GM19395 (cell line): Measurements from ENCODE around the gene BLOC1S3.
A peak's percentile ranks its signal among the peaks of the same experiment; 100 is the strongest.

Source experiments
- ATAC-seq: cut with Tn5 transposase; IDR thresholded peaks from one replicate; pipeline ENCODE4 v1.9.1; 2021; ENCODE audit warnings: mild to moderate bottlenecking, moderate library complexity; ENCODE audit not compliant: unreplicated experiment

The BLOC1S3 gene

DNA sequence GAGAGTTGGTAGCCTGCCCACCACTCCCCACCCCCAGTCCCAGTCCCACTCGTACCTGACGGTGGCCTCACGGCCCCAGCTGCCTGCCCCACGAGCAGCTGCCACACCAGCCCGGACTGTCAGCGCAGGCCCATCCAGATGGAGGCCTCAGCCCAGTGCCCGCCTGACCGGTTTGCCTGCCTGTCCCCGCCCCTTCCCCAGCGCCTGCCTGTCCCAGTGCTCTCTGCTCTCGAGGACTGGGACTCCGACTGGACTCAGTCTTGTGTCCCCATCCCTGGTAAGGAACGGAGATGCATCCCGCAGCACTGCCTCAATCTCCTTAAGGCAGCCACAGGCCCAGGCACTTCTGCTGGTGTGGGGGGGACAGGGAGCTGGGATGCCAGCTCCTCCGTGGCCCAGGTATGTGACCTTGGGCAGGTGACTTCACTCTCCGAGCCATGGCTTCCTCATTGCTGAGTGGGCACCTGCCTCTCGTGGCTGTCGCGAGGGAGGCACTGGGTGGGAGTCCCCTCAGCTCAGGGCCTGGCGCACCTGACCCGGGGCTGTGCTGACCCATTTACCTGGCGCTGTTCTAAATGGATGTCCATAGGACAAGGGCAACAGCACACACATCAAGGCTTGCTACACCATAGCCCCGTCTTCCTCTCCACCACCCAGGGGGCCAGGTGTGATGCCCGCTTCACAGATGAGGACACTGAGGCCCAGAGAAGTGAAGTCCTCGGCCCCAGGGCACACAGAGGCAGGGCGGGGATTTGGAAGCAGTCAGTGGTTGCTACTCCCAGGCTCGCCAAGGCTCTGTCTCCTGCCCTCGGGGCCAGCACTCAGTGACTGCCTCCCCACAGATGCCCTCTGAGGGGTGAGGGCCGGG is 17.5 kb upstream of the BLOC1S3 start, which contains the start of gene NKPD1:
Gene NKPD1 (minus strand): TSS at position 113 of the 868 bp plus-strand sequence. CDS start 832 bp downstream, outside the sequence.
- ATAC-seq, result no peak

DNA sequence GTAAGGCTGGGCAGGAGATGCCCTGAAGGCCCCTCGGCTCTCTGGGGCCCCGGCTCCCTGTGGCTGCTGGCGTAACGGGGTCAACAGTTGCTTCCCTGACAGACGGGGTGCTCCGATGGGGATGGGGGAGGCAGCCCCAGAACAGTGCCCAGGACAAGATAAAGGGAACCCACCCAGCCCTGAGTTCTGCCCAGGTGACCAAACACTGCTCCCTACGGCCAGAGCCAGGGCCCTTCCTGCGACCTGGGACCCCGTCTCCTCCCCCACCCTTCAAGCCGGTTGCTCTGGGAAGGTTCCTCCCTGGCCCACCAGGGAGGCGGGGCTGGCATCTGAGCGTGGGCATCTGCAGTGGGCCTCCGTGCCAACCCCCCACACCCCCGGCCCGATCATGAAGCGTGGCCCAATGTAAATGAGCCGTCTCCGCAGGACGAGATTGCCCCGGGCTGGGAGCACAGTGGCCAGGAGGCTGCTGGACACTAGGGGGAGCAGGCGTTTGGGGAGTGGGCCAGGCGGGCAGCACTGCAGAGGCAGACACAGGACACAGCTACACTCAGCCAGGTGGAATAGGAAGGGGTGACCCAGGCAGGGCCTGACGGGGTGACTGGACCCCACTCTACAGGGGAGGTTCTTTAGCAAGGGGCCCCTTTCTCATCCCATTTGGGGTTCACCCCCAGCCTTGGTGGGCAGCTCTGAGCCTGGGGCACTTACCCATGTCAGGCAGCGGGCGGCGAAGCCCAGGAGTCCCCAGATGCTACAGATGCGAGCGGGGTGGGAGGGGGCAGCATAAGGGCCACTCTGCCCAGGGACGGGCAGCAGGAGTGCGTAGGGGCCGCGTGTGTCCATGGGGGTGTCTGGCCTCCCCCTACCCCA is 16.6 kb upstream of the BLOC1S3 start:
- ATAC-seq, result no peak

DNA sequence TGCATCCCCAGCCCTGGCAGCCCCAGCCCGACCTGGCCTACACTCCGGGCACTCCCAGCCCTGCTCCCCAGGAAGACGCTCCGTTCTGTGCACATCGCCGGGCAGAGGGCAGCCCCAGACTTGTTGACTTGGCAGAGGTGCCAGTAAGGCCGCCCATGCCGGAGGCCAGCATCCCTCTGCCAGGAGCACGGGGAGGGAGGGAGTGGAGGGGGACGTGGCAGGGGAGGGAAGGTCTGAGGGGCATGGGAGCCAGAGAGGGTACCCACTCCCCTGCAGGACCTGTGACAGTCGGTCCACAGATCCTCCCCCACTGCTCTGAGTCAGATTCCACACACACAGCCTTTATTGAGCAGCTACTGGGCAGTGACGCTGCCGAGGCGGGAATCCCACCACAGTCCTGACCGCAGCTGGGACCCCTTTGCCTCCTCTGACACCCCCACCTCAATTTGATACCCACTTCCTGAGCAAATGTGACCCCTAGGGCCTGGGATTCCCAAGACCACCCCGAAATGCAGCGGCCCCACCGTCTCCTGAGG is 15.9 kb upstream of the BLOC1S3 start:
- ATAC-seq, result no peak

DNA sequence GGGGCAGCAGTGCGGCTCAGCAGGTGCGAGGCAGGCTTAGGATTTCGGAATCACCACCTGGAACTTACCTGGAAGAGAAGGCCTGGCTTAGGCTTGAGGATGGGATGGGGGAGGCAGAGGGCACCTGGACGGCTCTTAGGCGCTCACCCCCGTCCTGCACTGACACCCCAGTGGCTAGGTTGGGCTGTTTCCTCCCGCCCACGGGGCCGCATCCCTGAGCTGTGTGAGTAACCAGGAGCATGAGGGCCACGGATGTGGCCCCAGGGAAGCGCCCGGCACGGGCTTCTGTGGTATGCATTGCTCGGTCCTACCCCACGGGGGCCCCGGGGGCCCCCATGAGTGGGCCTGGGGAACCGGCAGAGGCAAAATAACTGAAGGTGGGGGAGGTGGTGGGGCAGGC is 15.4 kb upstream of the BLOC1S3 start:
- no peak for ATAC-seq

DNA sequence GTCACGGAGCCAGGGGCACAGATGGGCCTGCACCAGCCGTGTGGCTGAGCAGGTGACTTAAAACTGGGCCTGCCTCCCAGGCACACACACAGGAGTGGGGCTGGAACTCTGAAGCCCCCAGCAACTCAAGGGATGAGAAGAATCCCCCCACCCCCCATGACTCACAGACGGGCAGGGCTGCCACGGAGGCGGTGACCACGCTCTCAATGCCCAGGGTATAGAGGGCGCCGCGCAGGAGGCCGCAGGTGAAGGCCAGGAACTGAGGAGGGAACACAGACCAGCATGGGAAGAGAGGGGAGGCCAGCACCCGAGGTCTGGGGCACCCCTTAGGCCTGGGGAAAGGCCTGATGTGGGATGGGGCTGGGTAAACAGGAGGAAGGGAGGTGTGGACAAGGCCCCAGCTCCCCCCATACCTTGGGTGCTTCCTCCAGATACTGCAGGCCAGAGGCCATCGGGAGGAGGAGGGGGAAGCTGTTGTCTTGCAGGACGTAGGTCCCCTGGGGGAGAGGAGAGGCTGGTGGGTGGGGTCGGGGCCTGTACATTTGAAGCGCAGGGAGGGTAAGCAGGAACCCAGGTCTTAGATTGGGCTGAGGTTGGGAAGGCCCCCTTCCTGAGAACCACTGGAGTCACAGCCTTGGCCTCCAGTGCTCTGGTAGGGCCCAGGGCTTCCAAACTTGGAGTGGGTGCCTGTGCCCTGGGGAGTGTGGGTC is 14.7 kb upstream of the BLOC1S3 start:
- ATAC-seq, result no peak

DNA sequence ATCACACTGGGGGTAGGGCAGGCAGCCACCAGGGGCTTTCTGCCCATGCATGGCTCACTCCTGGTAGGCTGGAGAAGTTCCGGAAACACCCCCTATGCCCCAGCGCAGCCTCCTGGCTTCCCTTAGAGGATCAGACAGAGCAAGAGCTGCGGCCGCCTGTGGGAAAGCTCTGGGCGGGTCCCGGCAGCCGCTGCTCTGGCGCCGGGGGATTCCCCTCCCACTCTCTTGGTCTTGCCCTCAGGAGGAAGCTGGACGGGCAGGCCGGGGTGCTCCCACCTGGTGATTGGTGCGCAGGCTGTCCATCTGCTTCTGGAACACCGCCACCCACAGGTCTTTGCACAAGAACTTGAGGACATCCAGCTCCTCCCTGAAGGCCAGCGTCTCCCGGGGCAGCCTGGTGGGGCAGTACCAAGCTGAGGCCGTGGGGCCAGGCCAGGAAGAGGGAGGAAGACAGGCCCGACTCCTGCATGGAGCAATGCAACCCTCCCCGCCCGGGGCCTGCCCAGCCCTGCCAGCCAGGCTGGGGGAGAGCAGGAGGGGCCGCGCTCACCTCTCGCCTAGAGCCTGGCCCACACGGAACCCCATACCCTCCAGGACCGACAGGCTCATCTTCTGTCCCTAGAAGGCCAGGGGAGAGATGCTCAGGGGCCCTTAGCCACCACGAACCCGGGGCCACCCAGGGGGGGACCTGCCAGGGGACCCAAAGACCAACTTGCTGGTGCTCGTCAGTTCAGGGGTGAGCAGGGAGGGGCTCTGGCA is 13.8 kb upstream of the BLOC1S3 start:
- ATAC-seq, result peak; percentile 86

DNA sequence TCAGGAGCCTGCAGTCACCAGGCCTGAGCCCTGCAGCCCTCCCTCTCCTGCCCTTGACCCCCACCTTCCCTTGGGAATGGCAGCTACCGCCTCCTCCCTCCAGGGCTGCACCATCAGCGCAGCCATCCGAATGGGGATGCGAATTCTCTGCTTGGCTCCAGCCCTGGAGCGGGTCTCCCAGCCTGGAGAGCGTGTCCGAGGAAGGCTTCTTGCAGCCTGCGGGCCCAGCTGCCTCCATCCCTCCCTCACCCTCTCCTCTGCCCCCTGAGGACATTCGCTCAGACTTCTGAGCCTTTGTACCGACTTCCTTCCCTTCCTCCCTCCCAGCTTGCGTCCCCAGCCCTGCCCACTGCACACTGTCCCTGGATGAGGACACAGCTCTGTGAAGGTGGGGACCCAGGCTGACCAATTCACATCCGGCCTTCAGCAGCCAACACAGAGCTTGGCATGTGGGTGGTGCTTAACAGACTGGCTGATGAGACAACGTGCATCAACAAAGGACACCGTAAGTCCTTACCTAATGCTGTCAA is 11.8 kb upstream of the BLOC1S3 start:
- no peak for ATAC-seq

DNA sequence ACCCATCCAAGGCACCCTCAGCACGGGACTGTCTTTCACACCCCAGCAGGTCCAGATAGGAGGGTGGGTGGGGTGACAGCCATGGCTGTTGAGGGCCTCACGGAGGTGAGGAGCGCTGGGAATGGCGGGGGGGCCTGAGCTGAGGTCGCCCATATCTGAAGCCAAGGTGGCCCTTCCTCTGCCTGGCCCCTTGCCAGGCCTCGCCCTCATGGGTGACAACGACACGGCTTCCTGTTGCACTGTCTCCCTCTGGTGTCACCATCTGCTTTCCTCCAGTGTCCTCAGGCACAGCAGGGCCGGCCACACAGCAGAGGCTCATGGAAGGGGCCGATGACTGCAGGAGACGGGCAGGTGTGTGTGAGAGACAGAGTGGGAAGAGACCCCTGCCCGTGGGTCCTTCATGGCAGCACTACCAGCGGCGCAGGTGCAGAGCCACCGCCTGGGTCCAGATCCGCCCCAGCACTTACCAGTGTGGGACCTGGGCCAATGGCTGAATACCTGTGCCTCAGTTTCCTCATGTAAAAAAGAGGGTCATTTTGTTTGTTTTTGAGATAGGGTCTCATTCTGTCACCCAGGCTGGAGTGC is 9.7 kb upstream of the BLOC1S3 start:
- no peak for ATAC-seq

DNA sequence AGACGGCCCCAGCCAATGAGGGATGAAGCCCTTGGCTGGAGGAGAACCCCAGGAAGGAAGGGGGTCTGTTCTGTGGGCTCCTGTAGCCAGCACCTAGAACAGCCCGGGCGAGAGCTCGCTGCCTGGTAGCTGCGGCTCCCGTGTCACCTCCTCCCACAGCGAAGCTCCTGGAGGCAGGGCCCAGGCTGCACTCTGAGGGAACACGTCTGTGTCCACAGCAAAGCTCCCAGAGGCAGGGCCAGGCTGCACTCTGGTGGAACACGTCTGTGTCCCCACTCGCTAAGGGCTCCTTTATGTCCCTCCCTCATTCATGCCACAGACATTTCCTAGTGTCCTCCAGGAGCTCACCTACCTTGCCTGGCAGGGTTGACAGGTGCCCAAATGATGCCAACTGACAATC is 9.0 kb upstream of the BLOC1S3 start:
- ATAC-seq, result no peak

DNA sequence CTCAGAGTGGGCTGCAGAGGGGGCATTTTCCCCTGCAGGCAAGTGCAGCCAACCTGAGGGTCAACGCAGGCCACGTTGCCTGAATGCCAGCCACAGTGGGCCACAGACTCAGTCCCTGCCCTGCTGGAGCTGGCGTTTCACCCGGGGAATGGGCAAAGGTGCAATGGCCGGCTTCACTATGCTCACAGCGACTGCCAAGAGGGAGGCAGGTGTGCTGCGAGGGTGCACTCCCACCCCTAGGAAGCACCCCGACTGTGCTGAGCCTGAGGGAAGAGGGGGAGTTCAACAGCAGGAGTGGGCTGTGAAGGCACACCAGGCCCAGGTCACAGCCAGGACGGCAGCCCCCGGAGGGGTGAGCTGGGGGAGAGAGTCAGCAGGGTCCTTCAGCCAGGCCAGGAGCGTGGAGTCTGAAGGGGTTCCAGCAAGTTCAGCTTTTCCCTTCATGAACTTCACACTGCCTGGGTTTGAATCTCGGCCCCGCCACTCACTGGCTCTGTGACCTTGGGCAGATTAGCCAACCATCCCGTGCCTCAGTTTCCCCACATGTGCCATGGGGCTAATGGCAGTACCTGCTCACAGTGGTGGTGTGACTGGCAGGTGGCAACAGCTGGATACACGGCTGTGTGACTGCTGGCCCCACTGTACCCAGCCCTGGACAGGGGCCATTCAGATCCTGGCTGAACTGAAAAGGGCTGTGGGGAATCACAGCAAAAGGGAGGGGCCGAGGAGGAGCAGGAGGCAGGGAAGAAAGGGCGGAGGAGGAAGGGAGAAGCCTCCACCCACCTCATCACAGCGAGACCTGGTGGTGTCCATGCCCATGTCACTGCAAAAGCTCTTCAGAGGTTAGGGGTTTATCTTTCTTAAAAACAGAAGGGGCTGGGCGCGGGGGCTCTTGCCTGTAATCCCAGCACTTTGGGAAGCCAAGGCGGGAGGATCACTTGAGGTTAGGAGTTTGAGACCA is 8.2 kb upstream of the BLOC1S3 start:
- ATAC-seq, result no peak

DNA sequence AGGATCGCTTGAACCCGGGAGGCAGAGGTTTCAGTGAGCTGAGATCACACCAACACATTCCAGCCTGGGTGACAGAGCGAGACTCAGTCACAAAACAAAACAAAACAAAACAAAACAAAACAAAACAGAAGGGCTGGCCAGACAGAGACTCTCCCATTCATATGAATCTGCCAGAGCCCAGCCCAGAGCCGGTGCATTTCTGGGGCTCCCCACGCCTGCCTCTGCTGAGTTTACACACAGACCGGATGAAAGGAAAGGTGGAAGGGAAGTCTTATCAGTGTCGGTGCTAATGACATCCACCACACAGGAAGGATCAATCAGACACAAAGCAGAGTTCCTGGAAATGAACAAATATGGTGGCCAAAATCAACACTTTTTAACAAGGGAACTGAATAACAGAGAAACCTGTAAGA is 7.4 kb upstream of the BLOC1S3 start:
- ATAC-seq, result no peak

DNA sequence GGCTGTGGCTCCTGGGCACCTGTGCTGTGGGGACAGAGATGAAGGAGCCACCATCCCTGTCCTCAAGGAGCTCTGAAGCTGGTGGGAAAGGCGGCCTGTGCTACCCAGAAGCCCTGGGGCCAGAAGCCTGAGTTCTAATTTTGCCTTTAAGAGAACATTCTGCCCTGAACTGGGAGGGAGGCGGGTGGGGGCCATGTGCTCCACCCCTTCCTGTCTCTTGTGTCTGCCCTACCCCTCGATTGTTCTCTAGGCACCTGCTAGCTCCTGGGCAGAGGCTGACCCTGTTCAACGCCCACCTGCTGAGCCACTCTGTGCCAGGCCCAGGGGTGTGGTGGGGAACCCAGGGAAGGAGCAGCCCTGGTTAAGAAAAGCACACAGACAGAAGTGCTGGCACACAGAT is 6.4 kb upstream of the BLOC1S3 start:
- ATAC-seq, result no peak

DNA sequence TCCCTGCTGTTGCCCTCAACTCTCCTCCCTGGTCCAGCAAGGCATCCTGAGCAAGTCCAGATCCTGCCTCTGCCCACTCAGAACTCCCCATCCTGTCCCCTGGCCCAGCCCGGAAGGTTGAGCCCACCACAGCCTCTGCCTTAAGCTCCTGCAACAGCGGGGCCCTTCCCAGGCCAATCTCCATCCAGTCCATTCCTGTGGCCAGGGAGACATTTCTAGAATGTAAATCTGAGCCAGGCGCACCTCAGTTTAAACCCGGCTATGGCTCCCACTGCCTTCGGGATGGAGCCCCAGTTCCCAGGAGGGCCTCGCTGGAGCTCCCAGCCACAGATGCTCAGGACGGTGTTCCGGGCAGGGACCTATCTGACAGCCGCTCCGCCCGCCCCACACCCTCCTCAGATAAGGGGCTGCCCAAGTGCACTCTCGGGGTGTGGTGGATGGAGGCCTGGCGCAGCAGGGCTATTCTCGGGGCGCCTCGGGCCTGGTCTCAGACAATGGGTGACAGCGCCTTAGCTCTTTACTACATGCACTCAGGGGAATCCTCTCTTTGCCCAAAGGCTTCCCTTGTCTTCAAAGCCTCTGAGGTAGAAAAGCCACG is 5.9 kb upstream of the BLOC1S3 start:
- no peak for ATAC-seq

DNA sequence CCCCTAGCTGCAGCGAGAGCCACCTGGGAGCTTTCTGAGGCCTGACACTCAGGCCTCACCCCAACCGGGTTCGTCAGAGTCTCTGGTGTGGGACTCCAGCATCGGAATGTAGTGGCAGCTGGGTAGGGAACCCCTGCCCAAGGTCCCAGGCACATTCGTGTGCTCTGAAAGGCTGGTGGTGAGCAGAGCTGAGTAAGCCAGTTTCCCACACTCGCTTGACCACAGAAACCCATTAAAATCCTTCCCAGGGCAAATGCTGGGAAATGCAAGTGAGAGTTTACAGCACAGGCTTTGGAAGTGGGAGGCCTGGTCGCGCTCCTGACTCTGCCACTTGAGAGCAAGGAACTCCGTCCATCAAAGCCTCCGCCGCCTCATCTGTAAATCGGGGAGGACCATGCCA is 4.8 kb upstream of the BLOC1S3 start:
- ATAC-seq, result no peak

DNA sequence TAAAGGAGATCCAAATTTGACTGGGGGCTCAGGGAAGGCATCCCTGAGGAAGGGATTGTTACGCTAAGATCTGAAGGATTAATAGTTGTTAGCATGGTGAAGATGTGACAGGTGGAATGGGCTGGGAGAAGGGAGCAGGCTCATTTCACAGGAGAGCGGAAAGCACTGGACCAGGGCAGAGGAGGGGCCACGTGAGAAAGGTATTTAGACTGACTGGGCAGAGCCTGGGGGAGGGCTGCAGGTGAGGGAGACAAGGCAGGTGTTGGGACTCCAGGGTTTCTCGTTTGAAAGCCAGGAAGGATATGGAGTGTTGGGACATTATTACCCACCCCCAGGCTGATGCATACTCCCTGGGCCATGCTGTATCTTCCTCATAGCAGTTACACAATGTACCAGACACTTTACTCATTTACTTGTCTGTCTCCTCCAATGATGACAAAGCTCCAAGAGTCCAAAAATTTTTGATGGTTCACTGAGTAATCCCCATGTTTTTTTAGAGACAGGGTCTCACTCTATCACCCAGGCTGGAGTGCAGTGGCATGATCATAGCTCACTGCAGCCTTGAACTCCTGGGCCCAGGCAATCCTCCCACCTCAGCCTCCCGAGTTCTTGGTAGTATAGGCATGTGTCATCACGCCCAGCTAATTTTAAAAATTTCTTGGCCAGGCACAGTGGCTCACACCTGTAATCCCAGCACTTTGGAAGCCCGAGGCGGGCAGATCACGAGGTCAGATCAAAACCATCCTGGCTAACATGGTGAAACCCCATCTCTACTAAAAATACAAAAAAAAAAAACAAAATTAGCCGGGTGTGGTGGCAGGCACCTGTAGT is 2.9 kb upstream of the BLOC1S3 start:
- ATAC-seq, result no peak

DNA sequence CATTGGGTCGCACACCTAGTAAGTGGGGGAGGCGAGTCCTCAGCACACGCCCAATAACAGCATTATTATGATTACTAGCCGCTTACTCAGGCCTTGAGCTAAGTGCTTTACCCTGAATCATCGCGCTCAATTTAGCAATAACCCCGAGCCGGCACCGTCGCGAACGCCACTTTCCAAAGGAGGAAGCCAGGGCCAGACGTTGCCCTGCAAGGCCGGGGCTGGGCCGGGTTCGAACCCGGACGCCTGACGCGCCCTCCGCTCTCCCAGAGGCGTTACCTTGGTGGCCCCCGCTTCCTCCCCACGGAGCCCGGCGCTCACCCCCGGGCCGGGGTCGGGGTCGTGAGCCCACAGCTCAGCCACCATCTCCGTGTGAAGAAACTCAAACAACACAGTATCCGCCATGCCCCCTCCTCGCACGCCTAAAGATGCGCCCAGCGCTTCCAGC is 745 bp upstream of the BLOC1S3 start, which contains the start of gene TRAPPC6A:
Gene TRAPPC6A (minus strand): TSS at position 421 of the 445 bp plus-strand sequence. CDS start 19 bp downstream, at position 402.
- ATAC-seq, result peak; percentile 18
